ENCODE measurements around the gene KIAA0753.

The KIAA0753 gene

DNA sequence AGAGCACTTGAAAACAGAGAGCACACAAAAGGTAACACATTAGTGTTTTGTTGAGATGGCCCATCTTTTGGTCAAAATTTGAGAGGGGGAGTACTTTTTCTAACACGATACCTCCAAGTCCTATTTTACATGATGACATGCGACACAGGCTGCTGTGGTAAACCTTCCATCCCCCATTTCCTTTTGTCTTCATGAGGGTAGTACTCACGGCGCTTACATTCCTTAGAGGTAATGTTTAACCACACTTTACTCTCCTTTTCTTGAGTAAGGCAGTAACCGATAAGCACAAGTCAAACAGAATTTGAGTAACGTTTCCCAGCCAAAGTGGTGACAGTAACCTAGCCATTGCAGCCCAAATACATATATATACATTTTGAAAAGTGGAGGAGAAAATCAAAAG lies 48.3 kb downstream of the KIAA0753 start:
- Histone ChIP-seq H3K9me3 (ENCODE audit: insufficient read depth, low read length) (no peaks in the 10 kb centered on the region), H3K36me3 (replicated peaks; ENCODE audit: low read depth, low read length) (peaks cover 6% of the 10 kb centered on the region), H2AFZ (ENCODE audit: low read depth, low read length) (no peak overlapping the region), H4K20me1 (ENCODE audit: insufficient read depth, low read length) (no peaks in the 10 kb centered on the region), H3K4me2 (ENCODE audit: low read length) (no peak overlapping the region), H3K79me2 (ENCODE audit: low read length) (no peaks in the 10 kb centered on the region), H3K9ac (ENCODE audit: low read length) (no peak overlapping the region), H3K27ac (ENCODE audit: low read length) (no peak overlapping the region), H3K4me1 (ENCODE audit: low read length) (no peaks in the 10 kb centered on the region), H3K4me3 (ENCODE audit: low read length) (no peak overlapping the region), H3K27me3 (ENCODE audit: low read depth, low read length) (no peaks in the 10 kb centered on the region)
- TF ChIP-seq EZH2phosphoT487 (IDR thresholded peaks at IDR 0.05; ENCODE audit: low read depth) (no peak), CTCF (IDR thresholded peaks at IDR 0.05; ENCODE audit: low read depth, low read length) (no peak)

DNA sequence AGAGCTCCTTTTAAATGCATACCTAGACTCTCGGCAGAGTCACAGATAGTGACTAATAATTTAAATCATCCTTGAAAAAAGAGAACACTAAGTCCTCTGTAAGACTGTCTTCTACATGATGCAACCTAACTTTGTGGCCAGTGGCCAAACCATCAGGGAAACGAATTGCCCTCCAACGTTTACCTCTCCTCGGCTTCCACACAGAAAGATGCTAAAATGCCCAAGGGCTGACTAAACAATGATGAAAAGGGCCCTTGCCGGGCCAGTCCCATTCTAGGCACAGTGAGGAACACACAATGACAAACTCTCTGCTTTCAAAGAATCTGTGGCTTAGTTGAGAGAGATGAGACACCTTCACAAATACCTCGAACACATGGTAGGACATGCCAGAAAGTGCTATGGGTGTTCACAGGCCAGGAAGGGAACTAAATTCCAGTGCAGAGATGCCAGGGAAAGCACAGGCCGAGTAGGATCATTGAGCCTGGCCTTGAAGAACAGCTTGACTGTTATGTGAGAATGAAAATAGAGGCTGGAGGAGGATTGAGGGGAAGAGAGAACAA lies 48.8 kb downstream of the KIAA0753 start:
- Histone ChIP-seq H3K4me3 (ENCODE audit: low read length) (no peak overlapping the region), H3K27me3 (ENCODE audit: low read depth, low read length) (no peaks in the 10 kb centered on the region), H3K4me2 (ENCODE audit: low read length) (no peak overlapping the region), H4K20me1 (ENCODE audit: insufficient read depth, low read length) (no peaks in the 10 kb centered on the region), H3K27ac (ENCODE audit: low read length) (no peak overlapping the region), H3K9ac (ENCODE audit: low read length) (no peak overlapping the region), H3K4me1 (ENCODE audit: low read length) (no peaks in the 10 kb centered on the region), H3K9me3 (ENCODE audit: insufficient read depth, low read length) (no peaks in the 10 kb centered on the region), H3K36me3 (replicated peaks; ENCODE audit: low read depth, low read length) (peaks cover 6% of the 10 kb centered on the region), H3K79me2 (ENCODE audit: low read length) (no peaks in the 10 kb centered on the region), H2AFZ (ENCODE audit: low read depth, low read length) (no peak overlapping the region)
- no peak for TF ChIP-seq CTCF (IDR thresholded peaks at IDR 0.05; ENCODE audit: low read depth, low read length)
- TF ChIP-seq EZH2phosphoT487 (IDR thresholded peaks at IDR 0.05; ENCODE audit: low read depth): no peak

- peaks cover 21% of the 10 kb centered on the region for H3K36me3 ChIP-seq (replicated peaks; ENCODE audit: low read depth, low read length)
- no peak overlapping the region for H3K27ac ChIP-seq (ENCODE audit: low read length)
- TF ChIP-seq CTCF (IDR thresholded peaks at IDR 0.05; ENCODE audit: low read depth, low read length) (no peak), EZH2phosphoT487 (IDR thresholded peaks at IDR 0.05; ENCODE audit: low read depth) (no peak)
- H3K4me3 ChIP-seq (ENCODE audit: low read length): no peak overlapping the region
- H3K27me3 ChIP-seq (ENCODE audit: low read depth, low read length): no peaks in the 10 kb centered on the region
- no peaks in the 10 kb centered on the region for H3K9me3 ChIP-seq (ENCODE audit: insufficient read depth, low read length)
- no peaks in the 10 kb centered on the region for H3K4me1 ChIP-seq (ENCODE audit: low read length)
- H4K20me1 ChIP-seq (ENCODE audit: insufficient read depth, low read length): no peaks in the 10 kb centered on the region
- no peaks in the 10 kb centered on the region for H3K79me2 ChIP-seq (ENCODE audit: low read length)
- H2AFZ ChIP-seq (ENCODE audit: low read depth, low read length): no peak overlapping the region
- no peak overlapping the region for H3K4me2 ChIP-seq (ENCODE audit: low read length)
- no peak overlapping the region for H3K9ac ChIP-seq (ENCODE audit: low read length)
Observed at GRCh38 chr17:6589266-6589946, 51.1 kb downstream of the KIAA0753 start.

GRCh38 chr17:6588165-6588564 lies 52.3 kb downstream of the KIAA0753 start:
- H3K36me3 ChIP-seq (replicated peaks; ENCODE audit: low read depth, low read length): peaks cover 33% of the 10 kb centered on the region
- H3K9ac ChIP-seq (ENCODE audit: low read length): no peak overlapping the region
- H3K4me3 ChIP-seq (ENCODE audit: low read length): no peak overlapping the region
- H4K20me1 ChIP-seq (ENCODE audit: insufficient read depth, low read length): no peaks in the 10 kb centered on the region
- TF ChIP-seq EZH2phosphoT487 (IDR thresholded peaks at IDR 0.05; ENCODE audit: low read depth): no peak
- no peaks in the 10 kb centered on the region for H3K9me3 ChIP-seq (ENCODE audit: insufficient read depth, low read length)
- no peak overlapping the region for H3K4me2 ChIP-seq (ENCODE audit: low read length)
- no peaks in the 10 kb centered on the region for H3K4me1 ChIP-seq (ENCODE audit: low read length)
- H3K27ac ChIP-seq (ENCODE audit: low read length): no peak overlapping the region
- H2AFZ ChIP-seq (ENCODE audit: low read depth, low read length): no peak overlapping the region
- no peaks in the 10 kb centered on the region for H3K79me2 ChIP-seq (ENCODE audit: low read length)
- no peaks in the 10 kb centered on the region for H3K27me3 ChIP-seq (ENCODE audit: low read depth, low read length)
